Stomach smooth muscle (tissue), 2 donors: Measurements from ENCODE around the gene CCDC182.

ENCODE experiments used
- H3K27ac ChIP-seq: one replicate; pipeline ENCODE4 v1.7.0; 2013; ENCODE audit warnings: mild to moderate bottlenecking, low read length, inconsistent platforms
- H3K27me3 ChIP-seq, 2 donors: one replicate each; pipeline ENCODE4 v1.7.0; 2013; ENCODE audit warnings: low read length in 2 of 2; ENCODE audit not compliant: insufficient read depth in 2 of 2, control insufficient read depth in 1 of 2
- H3K36me3 ChIP-seq, 2 donors: one replicate each; pipeline ENCODE4 v1.7.0; 2013; ENCODE audit warnings: low read length in 2 of 2; ENCODE audit not compliant: control insufficient read depth in 2 of 2, insufficient read depth in 2 of 2
- H3K4me1 ChIP-seq: one replicate; pipeline ENCODE4 v1.7.0; 2013; ENCODE audit warnings: low read length; ENCODE audit not compliant: control insufficient read depth, insufficient read depth
- H3K4me3 ChIP-seq, 2 donors: one replicate each; pipeline ENCODE4 v1.7.0; 2013; ENCODE audit warnings: low read length in 2 of 2
- H3K9ac ChIP-seq, 2 donors: one replicate each; pipeline ENCODE4 v1.7.0; 2013; ENCODE audit warnings: low read length in 2 of 2, mild to moderate bottlenecking in 1 of 2
- H3K9me3 ChIP-seq, 2 donors: one replicate each; pipeline ENCODE4 v1.7.0; 2013; ENCODE audit warnings: low read length in 2 of 2; ENCODE audit not compliant: control insufficient read depth in 2 of 2
- donor health status: healthy.
- donor health status: Pancreatic carcinoma.

CCDC182 gene

DNA sequence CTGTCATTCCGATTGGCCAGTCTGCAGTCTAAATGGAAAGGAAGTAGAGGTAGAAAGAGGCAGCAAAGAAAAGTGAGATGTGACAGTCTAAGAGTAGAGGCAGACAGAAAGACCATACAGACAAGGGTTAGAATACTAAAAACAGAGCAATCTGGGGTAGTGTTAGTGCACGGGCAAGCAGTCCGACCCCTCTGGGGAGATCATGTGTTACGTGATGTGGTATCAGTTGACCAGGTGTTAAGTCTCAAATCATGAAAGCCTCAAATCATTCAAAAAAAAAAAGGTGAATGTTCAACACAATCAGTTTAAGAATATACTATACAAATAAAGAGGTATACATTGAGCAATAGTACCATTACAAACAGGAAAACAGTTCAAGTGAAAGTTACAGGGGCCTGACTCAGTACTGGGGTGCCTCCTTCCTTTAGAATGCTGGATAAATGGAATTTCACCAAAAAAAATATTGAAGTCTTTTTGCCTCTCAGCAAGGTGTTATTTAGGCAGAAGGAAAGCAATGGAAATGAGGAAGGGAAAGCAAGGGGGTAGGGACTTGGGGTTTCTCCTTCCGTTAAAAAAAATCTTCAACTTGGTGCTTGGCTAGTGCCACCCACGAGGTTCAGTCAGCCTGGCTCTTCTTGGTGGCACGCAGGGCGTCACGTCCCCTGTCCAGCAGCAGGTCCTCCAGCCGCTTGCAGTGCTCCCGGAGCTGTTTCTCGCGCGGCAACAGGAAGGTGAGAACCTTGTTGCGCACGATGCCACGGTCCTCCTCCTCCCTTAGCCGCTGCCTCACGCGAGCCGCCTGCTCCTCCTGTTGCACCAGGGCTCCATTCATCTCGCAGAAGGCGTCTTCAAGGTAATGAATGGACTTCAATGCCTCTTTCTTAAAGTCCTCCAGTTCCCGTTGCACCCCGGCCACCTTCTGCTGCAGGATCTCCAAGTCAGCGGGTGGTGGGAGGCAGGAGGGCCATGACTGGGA, 616 bp downstream of the CCDC182 start:
- no peaks in the 10 kb centered on the region for H3K36me3 ChIP-seq
- peaks cover 0 to 3% of the 10 kb centered on the region in 2 donors for H3K9me3 ChIP-seq
- H3K27ac ChIP-seq, result no peak overlapping the region
- H3K27me3 ChIP-seq, result peaks cover 13 to 25% of the 10 kb centered on the region in 2 donors
- H3K9ac ChIP-seq, result no peak overlapping the region
- H3K4me1 ChIP-seq, result peaks cover 3% of the 10 kb centered on the region
- no peak overlapping the region for H3K4me3 ChIP-seq

DNA sequence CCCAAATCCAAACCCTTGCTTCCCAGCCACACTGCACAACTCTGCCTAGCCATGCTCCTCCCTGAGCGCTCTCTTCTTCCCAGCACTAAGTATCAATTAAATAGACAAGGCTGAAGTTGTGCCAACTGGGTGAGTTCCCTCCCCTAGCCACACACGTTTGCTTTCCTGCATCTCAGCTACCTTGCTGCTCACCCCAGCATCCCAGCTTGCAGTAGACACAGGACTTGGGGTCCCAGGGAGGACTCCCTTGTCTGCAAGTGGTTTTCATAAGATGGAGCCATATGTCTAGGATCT, 4.9 kb downstream of the CCDC182 start:
- peaks cover 3% of the 10 kb centered on the region for H3K4me1 ChIP-seq
- H3K36me3 ChIP-seq, result no peaks in the 10 kb centered on the region
- H3K27me3 ChIP-seq, result peaks cover 20 to 31% of the 10 kb centered on the region in 2 donors
- no peak overlapping the region for H3K4me3 ChIP-seq
- H3K9me3 ChIP-seq, result peaks cover 0 to 3% of the 10 kb centered on the region in 2 donors
- H3K27ac ChIP-seq, result no peak overlapping the region
- H3K9ac ChIP-seq, result no peak overlapping the region

DNA sequence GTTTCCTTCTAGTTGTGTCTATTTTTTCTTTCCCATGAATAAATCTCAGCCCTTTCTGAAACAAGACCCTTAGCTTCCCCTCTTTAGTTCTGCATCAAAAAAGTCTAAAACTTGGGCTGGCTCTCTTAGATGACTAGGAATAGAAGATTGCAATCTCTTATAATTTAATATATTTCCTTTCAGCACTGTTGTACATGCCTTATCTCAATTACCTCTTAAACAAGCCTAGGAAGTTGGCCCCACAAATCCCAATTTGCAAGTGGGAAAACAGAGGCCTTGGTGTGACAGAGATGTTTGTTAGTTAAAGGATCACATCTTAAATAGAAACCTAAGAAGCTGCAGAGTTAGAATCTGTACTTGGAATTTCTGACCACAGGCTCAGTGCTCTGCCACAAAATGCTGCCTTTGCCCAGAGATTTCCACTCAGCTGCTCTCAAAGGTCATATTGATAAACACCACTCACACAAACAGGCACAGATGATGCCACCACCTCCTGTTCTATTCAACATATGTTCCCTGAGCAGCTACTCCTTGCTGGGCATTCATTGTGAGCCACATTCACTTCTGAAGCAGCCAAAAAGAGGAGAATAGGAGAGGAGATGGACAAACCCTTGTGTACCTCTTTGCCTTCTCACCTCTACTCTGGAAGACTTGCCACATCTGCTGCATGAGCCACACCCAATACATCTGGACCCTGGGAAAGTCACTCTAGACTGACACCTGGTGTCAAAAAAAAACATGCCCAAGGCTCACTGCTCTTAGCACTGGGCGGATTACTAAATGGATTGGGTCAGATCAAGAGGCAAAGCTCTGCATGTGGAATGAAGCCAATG, 5.5 kb downstream of the CCDC182 start:
- peaks cover 24 to 33% of the 10 kb centered on the region in 2 donors for H3K27me3 ChIP-seq
- peaks cover 0 to 3% of the 10 kb centered on the region in 2 donors for H3K9me3 ChIP-seq
- H3K4me1 ChIP-seq, result peaks cover 3% of the 10 kb centered on the region
- no peaks in the 10 kb centered on the region for H3K36me3 ChIP-seq
- H3K9ac ChIP-seq, result no peak overlapping the region
- H3K4me3 ChIP-seq, result no peak overlapping the region
- no peak overlapping the region for H3K27ac ChIP-seq

DNA sequence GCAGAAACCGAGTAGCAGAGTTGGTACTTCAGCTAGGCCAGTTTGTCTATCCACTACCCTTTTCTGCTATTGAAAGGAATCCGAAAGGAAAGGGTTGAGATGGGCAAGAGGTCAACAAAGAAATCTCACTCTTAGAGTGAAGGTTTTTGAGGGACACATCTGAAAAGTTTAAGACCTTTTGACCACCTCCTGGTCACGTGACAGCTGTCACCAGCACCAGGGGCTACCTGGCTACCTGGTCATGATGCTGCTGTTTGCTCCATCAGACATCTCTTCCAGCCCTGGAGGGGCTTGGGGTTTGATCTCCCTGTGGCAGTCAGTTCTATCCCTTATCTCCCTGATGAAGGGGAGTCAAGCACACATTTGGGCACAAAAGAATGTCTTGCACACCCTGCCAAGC, 7.6 kb downstream of the CCDC182 start:
- H3K9me3 ChIP-seq, result peaks cover 0 to 3% of the 10 kb centered on the region in 2 donors
- peaks cover 3% of the 10 kb centered on the region for H3K4me1 ChIP-seq
- no peak overlapping the region for H3K4me3 ChIP-seq

DNA sequence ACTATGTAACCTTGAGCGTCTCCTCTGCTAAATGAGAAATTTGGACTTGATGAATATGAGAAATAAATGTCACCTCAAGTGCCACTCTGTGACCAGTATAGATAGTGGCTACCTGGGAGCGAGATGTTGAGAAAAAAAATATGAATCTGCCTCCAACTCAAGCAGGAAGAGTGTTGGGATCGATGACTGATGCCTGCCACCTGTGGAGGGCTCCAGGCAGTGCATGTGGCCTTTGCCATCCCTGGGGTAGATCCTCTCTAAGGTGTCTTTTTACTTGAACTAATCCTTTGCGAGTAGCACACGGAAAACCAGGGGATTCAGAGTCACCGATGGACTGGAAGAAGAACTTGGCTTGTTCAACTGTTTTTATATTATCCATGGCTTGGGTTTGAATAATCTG, 9.4 kb downstream of the CCDC182 start:
- Histone ChIP-seq H3K9me3 (no peaks in the 10 kb centered on the region), H3K27ac (no peak overlapping the region), H3K36me3 (no peaks in the 10 kb centered on the region), H3K4me1 (peaks cover 8% of the 10 kb centered on the region), H3K9ac (no peak overlapping the region), H3K27me3 (peaks cover 16 to 27% of the 10 kb centered on the region in 2 donors), H3K4me3 (no peak overlapping the region)

More for the DNA sequence above, 7.6 kb downstream of the CCDC182 start:
- peaks cover 26 to 31% of the 10 kb centered on the region in 2 donors for H3K27me3 ChIP-seq
- no peak overlapping the region for H3K9ac ChIP-seq
- H3K27ac ChIP-seq, result no peak overlapping the region
- no peaks in the 10 kb centered on the region for H3K36me3 ChIP-seq

DNA sequence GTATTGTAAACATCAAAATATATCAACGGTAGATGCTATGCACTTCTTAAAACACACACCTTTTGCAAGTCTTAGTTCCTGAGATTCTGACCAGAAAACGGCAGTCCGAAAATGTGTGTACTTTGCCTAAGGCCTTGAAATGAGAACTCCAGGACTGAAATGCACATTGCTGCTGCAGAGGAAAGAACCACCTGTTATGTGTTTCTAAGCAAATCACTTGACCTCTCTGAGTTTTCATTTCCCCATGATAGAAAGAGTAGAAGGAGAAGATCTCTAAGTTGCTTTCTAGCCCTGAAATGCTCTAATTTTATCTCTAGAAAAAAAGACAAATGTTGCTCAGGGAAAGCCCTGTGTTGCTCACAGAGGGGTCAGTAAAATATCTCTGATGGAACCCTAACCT, 9.9 kb downstream of the CCDC182 start:
- Histone ChIP-seq H3K9ac (no peak overlapping the region), H3K4me1 (peaks cover 7% of the 10 kb centered on the region), H3K27ac (no peak overlapping the region), H3K27me3 (peaks cover 16 to 27% of the 10 kb centered on the region in 2 donors), H3K9me3 (no peaks in the 10 kb centered on the region), H3K4me3 (no peak overlapping the region), H3K36me3 (no peaks in the 10 kb centered on the region)

DNA sequence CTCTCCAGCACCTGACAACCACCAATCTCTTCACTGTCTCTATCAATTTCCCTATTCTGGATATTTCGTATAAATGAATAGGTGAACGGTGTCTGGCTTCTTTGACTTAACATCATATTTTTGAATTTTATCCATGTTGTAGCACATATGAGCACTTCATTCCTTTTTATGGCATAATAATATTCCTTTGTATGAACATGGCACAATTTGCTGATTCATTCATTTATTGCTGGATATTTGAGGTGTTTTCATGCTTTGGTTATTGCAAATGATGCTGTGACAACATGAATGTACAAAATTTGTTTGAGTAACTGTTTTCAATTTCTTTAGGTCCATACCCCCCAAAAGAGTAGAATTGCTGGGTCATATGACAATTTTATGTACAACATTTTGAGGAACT, 12.0 kb downstream of the CCDC182 start:
- no peak overlapping the region for H3K9ac ChIP-seq
- H3K4me1 ChIP-seq, result peaks cover 5% of the 10 kb centered on the region
- peaks cover 28 to 33% of the 10 kb centered on the region in 2 donors for H3K27me3 ChIP-seq
- no peaks in the 10 kb centered on the region for H3K9me3 ChIP-seq
- H3K4me3 ChIP-seq, result no peak overlapping the region
- no peak overlapping the region for H3K27ac ChIP-seq
- H3K36me3 ChIP-seq, result no peaks in the 10 kb centered on the region

DNA sequence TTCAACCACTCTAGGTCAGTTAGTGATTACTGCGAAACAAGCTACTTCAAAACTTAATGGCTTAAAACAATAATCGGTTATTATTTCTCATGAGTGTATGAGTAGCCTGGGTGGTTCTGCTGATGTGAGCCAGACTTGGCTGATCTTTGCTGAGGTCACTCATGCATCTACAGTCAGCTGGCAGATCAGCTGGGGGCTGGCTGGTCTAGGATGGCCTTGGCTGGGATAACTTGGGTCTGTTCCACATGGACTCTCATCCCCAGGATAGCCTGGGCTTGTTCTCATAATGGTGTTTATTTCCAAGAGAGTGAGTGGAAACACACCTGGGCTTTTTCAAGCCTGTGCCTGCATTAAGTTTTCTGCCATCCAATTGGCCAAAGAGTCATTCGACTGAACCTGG, 13.0 kb downstream of the CCDC182 start:
- peaks cover 5% of the 10 kb centered on the region for H3K4me1 ChIP-seq
- no peak overlapping the region for H3K27ac ChIP-seq
- H3K36me3 ChIP-seq, result no peaks in the 10 kb centered on the region
- no peaks in the 10 kb centered on the region for H3K9me3 ChIP-seq
- no peak overlapping the region for H3K4me3 ChIP-seq
- no peak overlapping the region for H3K9ac ChIP-seq
- H3K27me3 ChIP-seq, result peaks cover 26 to 40% of the 10 kb centered on the region in 2 donors

DNA sequence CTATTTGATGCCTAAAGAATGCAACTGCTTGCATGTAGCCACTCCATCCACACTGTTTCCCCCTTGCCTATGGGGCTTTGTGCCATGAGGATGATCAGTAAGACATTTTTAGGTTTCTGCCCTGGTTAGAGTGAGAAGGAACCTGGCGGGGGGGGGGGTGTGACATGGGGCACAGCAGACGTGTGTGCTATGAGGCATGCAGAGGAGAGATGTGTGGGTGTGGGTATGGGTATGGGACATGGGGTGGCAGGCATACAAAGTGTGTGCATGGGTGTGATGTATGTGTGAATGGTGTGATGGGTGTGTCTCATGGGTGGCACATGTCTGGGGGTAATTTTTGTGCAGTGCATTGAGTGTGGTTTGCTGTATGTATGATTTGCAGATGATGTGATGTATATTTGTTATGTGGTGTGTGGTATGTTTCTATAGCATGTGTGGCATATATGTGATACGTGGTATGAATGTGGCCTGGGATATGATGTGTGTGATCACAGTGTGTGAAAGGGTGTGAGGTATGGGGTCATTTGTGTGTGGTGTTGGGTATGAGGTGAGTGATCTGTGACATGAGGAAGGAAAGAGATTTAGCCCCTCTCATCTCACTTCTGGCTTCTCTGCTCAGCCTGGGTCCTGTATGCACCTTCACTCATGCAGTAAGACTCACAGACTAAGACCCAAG, 14.9 kb downstream of the CCDC182 start:
- no peaks in the 10 kb centered on the region for H3K9me3 ChIP-seq
- no peak overlapping the region for H3K27ac ChIP-seq
- peaks cover 36 to 37% of the 10 kb centered on the region in 2 donors for H3K27me3 ChIP-seq
- H3K4me3 ChIP-seq, result no peak overlapping the region
- H3K4me1 ChIP-seq, result peaks cover 5% of the 10 kb centered on the region
- no peak overlapping the region for H3K9ac ChIP-seq
- H3K36me3 ChIP-seq, result no peaks in the 10 kb centered on the region

DNA sequence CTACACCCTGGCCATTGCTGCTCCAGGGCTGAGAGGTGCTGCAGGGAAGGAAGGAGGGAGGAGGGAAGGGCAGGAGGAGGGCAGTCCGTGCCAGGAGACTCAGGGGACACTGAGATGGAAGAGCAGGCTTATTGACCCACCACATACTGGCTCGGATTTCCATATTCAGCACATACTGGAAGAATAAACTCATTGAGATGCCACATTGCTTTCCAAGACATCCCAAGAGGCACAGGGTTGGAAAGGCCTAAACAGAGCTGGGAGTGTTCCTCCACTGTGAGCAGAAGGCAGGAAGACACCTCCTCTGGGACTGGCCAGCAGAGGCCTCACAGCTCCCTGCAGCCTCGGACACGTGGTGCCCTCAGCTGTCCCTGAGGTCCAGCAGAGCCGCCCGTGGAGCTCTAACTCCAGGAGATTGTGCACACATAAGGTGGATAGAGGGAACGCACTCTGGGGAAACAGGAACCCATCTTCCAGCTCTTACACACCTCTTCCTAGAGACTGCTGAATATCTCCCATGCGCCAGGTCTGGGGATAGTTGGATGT, 17.4 kb downstream of the CCDC182 start:
- no peak overlapping the region for H3K9ac ChIP-seq
- H3K4me3 ChIP-seq, result no peak overlapping the region
- H3K27ac ChIP-seq, result no peak overlapping the region
- H3K27me3 ChIP-seq, result peaks cover 31 to 43% of the 10 kb centered on the region in 2 donors
- no peaks in the 10 kb centered on the region for H3K9me3 ChIP-seq
- no peaks in the 10 kb centered on the region for H3K36me3 ChIP-seq
- H3K4me1 ChIP-seq, result peaks cover 5% of the 10 kb centered on the region
